Endodermal cell (in vitro differentiated cells): ENCODE data around the gene COMMD10. TPM values are rescaled to one million over a fixed set of nuclear protein-coding genes. Genes with fewer than 3 reads are reported as not detected.

Experiments used
- DNase-seq: peaks from one replicate; pipeline ENCODE4 v3.0.0-alpha.2; 2017
- H3K27ac ChIP-seq: 2 replicates; pipeline ENCODE4 v1.5.1; 2013; ENCODE audit warnings: mild to moderate bottlenecking, low read depth, low read length, moderate library complexity
- H3K27me3 ChIP-seq: 2 replicates; pipeline ENCODE4 v1.6.1; 2013; ENCODE audit warnings: mild to moderate bottlenecking, low read length, moderate library complexity; ENCODE audit not compliant: insufficient read depth, control insufficient read depth, poor library complexity, severe bottlenecking
- H3K36me3 ChIP-seq: 2 replicates; pipeline ENCODE4 v1.7.0; 2013; ENCODE audit warnings: mild to moderate bottlenecking, low read length, moderate library complexity; ENCODE audit not compliant: control insufficient read depth, insufficient read depth
- H3K4me1 ChIP-seq: one replicate; pipeline ENCODE4 v1.7.0; 2013; ENCODE audit warnings: low read length; ENCODE audit not compliant: control insufficient read depth, insufficient read depth
- H3K4me3 ChIP-seq: 2 replicates; pipeline ENCODE4 v1.5.1; 2013; ENCODE audit warnings: mild to moderate bottlenecking, low read length, moderate library complexity
- H3K9ac ChIP-seq: 2 replicates; pipeline ENCODE4 v1.6.1; 2013; ENCODE audit warnings: mild to moderate bottlenecking, low read length, moderate library complexity; ENCODE audit not compliant: poor library complexity, severe bottlenecking; ENCODE audit errors: extremely low read depth
- H3K9me3 ChIP-seq: 2 replicates; pipeline ENCODE4 v1.6.1; 2013; ENCODE audit warnings: mild to moderate bottlenecking, low read length, moderate library complexity; ENCODE audit not compliant: control insufficient read depth
- H3K27ac Mint-ChIP-seq: 2 replicates; pipeline ENCODE4 v1.8.0; 2020; ENCODE audit warnings: mixed read lengths
- H3K27me3 Mint-ChIP-seq: 2 replicates; pipeline ENCODE4 v1.8.0; 2021; ENCODE audit warnings: mild to moderate bottlenecking, mixed read lengths; ENCODE audit not compliant: insufficient read depth
- H3K36me3 Mint-ChIP-seq: 2 replicates; pipeline ENCODE4 v1.8.0; 2020; ENCODE audit warnings: low read depth, mixed read lengths
- H3K4me1 Mint-ChIP-seq: 2 replicates; pipeline ENCODE4 v1.8.0; 2020; ENCODE audit warnings: mixed read lengths
- H3K4me3 Mint-ChIP-seq: 2 replicates; pipeline ENCODE4 v1.8.0; 2020; ENCODE audit warnings: mild to moderate bottlenecking, moderate library complexity, mixed read lengths
- H3K9me3 Mint-ChIP-seq: 2 replicates; pipeline ENCODE4 v1.8.0; 2020; ENCODE audit warnings: mild to moderate bottlenecking, mixed read lengths
- WGBS, 2 experiments: methylation state at CpG; one replicate each; pipeline versions ENCODE4 v1.1.5 to v1.1.7; 2013; ENCODE audit warnings: missing lambda C conversion rate in 2 of 2, mixed read lengths in 1 of 2; ENCODE audit not compliant: insufficient coverage in 1 of 2, insufficient read length in 1 of 2; 5-methylcytosine and 5-hydroxymethylcytosine counted together
- total RNA-seq, 2 donors: library from RNA; stranded (reverse); fragmentation: NEBNext Ultra II Directional in 1 of 2; extraction: Animal tissue kit (Norgen Biotek cat#: 25700) in 1 of 2; gene quantifications; 2 replicates in 1 of 2; 3 replicates in 1 of 2; pipeline ENCODE4 v1.2.1, GENCODE V29; 2021
- TF ChIP-seq, protein P1 (sequence below): fragments of 200-600 bp; sonication (generic); conservative IDR thresholded peaks from 2 replicates; pipeline ENCODE4 v1.5.0; 2021; ENCODE audit warnings: antibody characterized with exemption, mild to moderate bottlenecking

COMMD10 gene
- total RNA-seq, 2 donors from 2014 or later: 25.3 to 29.8 TPM

- Mint-ChIP-seq H3K4me3 (no peak overlapping the region), H3K4me1 (peaks cover 2% of the 10 kb centered on the region), H3K36me3 (peaks cover 3% of the 10 kb centered on the region), H3K27ac (no peak overlapping the region), H3K27me3 (no peaks in the 10 kb centered on the region), H3K9me3 (no peaks in the 10 kb centered on the region)
- Histone ChIP-seq H3K4me3 (no peak overlapping the region), H3K9me3 (no peaks in the 10 kb centered on the region), H3K9ac (no peak overlapping the region), H3K27ac (no peak overlapping the region), H3K27me3 (no peaks in the 10 kb centered on the region), H3K36me3 (no peaks in the 10 kb centered on the region), H3K4me1 (peaks cover 3% of the 10 kb centered on the region)
- DNase-seq: no peak
- TF ChIP-seq, protein P1, sequence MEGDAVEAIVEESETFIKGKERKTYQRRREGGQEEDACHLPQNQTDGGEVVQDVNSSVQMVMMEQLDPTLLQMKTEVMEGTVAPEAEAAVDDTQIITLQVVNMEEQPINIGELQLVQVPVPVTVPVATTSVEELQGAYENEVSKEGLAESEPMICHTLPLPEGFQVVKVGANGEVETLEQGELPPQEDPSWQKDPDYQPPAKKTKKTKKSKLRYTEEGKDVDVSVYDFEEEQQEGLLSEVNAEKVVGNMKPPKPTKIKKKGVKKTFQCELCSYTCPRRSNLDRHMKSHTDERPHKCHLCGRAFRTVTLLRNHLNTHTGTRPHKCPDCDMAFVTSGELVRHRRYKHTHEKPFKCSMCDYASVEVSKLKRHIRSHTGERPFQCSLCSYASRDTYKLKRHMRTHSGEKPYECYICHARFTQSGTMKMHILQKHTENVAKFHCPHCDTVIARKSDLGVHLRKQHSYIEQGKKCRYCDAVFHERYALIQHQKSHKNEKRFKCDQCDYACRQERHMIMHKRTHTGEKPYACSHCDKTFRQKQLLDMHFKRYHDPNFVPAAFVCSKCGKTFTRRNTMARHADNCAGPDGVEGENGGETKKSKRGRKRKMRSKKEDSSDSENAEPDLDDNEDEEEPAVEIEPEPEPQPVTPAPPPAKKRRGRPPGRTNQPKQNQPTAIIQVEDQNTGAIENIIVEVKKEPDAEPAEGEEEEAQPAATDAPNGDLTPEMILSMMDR: no peak
These were observed 70.1 kb downstream of the COMMD10 start for GRCh38 chr5:116154931-116155330.

DNA sequence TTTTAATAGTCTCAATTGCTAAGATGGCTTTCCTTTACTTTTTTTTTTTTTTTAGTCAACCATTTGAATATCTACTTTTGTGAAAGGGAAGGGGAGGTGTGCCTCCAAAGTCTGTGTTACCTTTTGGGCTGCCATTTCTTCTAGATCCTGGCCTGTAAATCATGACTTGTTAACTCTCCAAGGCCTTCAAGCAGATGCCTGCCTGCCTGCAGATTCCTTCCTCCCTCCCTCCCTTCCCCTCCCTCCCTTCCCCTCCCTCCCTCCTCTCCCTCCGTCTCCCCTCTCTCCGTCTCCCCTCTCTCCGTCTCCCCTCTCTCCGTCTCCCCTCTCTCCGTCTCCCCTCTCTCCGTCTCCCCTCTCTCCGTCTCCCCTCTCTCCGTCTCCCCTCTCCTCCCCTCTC, 73.1 kb downstream of the COMMD10 start:
- Histone ChIP-seq H3K4me1 (peaks cover 3% of the 10 kb centered on the region), H3K27me3 (no peaks in the 10 kb centered on the region), H3K27ac (no peak overlapping the region), H3K4me3 (no peak overlapping the region), H3K9me3 (no peaks in the 10 kb centered on the region), H3K9ac (no peak overlapping the region), H3K36me3 (no peaks in the 10 kb centered on the region)
- H3K27ac Mint-ChIP-seq: no peak overlapping the region
- peaks cover 12% of the 10 kb centered on the region for H3K4me1 Mint-ChIP-seq
- DNase-seq: no peak
- H3K4me3 Mint-ChIP-seq: no peak overlapping the region
- WGBS, 2 experiments: no CpG with 5 or more reads among the region's 8 CpGs
- TF ChIP-seq, protein P1: no peak
- no peaks in the 10 kb centered on the region for H3K27me3 Mint-ChIP-seq
- H3K9me3 Mint-ChIP-seq: no peaks in the 10 kb centered on the region
- no peaks in the 10 kb centered on the region for H3K36me3 Mint-ChIP-seq

GRCh38 chr5:116159006-116159405, 74.2 kb downstream of the COMMD10 start:
- Histone ChIP-seq H3K4me1 (peaks cover 3% of the 10 kb centered on the region), H3K27me3 (no peaks in the 10 kb centered on the region), H3K36me3 (no peaks in the 10 kb centered on the region), H3K9me3 (no peaks in the 10 kb centered on the region), H3K9ac (no peak overlapping the region), H3K27ac (no peak overlapping the region), H3K4me3 (no peak overlapping the region)
- no peak for DNase-seq
- TF ChIP-seq, protein P1: no peak
- H3K36me3 Mint-ChIP-seq: no peaks in the 10 kb centered on the region
- no peak overlapping the region for H3K4me3 Mint-ChIP-seq
- peaks cover 12% of the 10 kb centered on the region for H3K4me1 Mint-ChIP-seq
- no peak overlapping the region for H3K27ac Mint-ChIP-seq
- H3K9me3 Mint-ChIP-seq: no peaks in the 10 kb centered on the region
- no peaks in the 10 kb centered on the region for H3K27me3 Mint-ChIP-seq
